GM19351 (cell line): ENCODE measurements around the gene XIAP.
"Not testable (repeated sequence)": the region's sequence is repeated elsewhere in the genome, so short reads cannot be mapped to it uniquely, and the experiment has no call there.

Source experiments
- ATAC-seq: cut with Tn5 transposase; IDR thresholded peaks from one replicate; pipeline ENCODE4 v1.9.1; 2021; ENCODE audit warnings: mild to moderate bottlenecking, moderate library complexity; ENCODE audit not compliant: unreplicated experiment

XIAP gene

DNA sequence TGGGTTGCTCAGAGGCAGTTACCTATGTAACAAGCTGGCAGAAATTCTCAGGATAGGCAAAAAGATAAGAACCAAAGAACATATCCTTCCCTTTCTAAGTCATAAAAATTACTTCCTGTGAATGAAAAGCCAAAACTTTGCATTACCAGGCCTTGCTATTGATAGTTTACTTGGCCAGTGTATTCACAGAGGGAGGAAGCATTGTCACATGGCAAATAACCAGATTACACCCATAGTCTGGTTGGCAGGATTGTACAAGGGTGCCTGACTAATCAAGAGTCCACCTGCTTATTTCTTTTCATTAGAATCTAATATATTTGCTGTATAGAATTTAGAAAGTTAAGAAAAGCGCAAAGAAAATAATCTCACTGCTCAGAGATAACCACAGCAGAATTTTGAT, 14.1 kb downstream of the XIAP start:
- no peak for ATAC-seq

DNA sequence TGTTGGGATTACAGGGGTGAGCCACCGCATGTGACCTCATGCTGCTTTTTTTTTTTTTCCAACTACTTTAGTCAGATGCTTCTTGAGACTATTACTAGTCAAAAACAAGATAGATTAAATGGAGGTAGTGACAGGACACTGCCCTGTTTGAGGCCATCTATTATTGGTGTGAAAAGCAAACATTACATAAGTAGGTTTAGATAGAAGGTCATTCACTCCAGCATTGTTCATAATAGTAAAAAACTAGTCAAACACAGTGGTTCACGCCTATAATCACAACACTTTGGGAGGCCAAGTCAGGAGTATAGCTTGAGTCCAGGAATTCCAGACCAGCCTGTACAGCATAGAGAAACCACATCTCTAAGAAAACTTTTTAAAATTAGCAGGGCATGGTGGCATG, 16.3 kb downstream of the XIAP start:
- ATAC-seq, result no peak

- ATAC-seq, result no peak
Observed at GRCh38 chrX:123876844-123877243, 17.0 kb downstream of the XIAP start.

GRCh38 chrX:123878252-123878721, 18.4 kb downstream of the XIAP start:
- peak; percentile 83 for ATAC-seq

GRCh38 chrX:123881330-123881729, 21.5 kb downstream of the XIAP start:
- ATAC-seq, result no peak

- ATAC-seq, result no peak
Observed at GRCh38 chrX:123882391-123882790, 22.5 kb downstream of the XIAP start.

- peak; percentile 61 for ATAC-seq
Observed at GRCh38 chrX:123884809-123885408, 25.1 kb downstream of the XIAP start.

GRCh38 chrX:123899701-123900100, 39.8 kb downstream of the XIAP start:
- no peak for ATAC-seq

DNA sequence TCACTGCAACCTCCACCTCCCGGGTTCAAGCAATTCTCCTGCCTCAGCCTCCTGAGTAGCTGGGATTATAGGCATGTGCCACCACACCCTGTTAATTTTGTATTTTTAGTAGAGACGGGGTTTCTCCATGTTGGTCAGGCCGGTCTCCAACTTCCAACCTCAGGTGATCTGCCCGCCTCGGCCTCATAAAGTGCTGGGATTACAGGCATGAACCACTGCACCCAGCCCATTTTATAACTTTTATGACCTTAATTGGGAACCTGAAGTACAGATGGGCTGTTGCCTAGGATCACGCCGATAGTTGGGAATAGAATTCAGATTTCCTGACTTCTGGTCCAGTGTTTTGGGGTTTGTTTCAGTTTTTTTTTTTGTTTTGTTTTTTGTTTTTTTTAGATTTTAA, 43.4 kb downstream of the XIAP start:
- ATAC-seq, result not testable (repeated sequence)

DNA sequence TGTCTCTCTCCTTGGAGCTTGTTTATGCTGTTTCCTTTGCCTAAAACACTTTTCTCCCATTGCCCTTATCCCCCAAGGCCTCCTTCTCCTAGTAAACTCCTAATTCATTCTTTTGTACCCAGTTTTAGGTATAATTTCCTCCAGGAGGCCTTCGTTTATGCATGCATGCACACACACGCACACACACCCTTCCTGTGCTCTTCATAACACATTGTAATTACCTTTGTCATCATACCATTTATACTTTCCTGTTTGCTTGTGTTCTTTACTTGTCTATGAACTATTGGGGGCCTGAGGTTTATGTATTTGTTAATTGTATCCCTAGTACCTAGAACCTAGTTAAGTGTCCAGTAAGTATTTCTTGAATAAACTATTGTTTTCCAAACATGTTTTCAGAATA, 45.5 kb downstream of the XIAP start:
- ATAC-seq, result no peak

GRCh38 chrX:123906557-123907316, 46.9 kb downstream of the XIAP start:
- ATAC-seq, result no peak

DNA sequence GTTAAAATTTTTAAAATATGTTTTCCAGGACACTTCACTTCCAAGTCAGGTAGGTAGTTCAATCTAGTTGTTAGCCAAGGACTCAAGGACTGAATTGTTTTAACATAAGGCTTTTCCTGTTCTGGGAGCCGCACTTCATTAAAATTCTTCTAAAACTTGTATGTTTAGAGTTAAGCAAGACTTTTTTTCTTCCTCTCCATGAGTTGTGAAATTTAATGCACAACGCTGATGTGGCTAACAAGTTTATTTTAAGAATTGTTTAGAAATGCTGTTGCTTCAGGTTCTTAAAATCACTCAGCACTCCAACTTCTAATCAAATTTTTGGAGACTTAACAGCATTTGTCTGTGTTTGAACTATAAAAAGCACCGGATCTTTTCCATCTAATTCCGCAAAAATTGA, 49.7 kb downstream of the XIAP start:
- no peak for ATAC-seq

DNA sequence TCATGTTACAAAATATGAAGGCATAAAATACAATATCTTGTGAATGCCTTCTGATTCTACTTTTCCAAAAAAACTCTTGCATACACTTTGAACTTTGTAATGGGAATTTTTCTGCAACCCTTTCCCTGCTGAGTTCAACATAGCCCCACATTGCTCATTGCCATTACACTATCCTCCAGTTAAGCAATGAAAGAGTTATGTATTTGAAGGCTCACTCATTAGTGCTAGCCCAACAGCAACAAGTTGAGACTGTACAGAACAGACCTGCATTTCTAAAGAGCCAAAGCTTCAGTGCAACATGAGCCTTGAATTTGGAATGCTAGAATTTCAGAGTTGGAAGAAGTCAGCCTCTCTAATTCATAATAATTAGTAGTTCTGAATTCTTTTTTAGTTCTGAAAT, 57.2 kb downstream of the XIAP start:
- no peak for ATAC-seq

GRCh38 chrX:123918106-123918721, 58.4 kb downstream of the XIAP start:
- ATAC-seq, result no peak

DNA sequence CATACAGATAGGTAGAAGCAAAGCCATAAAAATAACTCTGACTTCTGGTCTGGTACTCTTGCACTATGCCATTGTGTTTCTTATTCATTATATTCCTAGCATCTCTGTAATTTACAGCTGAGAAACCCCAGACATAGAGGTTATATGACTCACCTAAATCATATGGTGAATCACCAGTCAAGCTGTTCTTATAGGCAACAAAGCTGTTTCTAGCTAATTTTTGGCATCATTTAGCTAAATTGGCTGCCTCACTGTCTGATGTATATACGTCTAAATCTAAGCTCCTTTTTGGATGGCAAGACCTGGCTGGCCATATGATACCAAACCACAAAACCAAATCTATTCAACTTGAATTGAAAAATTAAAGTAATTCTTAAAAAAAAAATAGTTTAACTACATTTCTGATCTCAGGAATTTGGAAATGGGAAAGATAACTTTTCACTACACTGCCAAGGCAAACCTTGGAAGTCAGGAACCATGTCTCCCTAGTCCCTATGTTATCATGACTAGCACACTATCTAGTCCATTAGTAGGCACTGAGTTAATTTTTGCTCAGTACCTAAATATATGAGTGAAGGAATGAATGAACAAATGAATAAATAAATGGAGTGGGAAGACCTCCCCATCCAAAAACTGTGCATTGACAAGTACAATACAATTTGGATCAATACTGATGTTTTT, 60.4 kb downstream of the XIAP start:
- ATAC-seq, result no peak

DNA sequence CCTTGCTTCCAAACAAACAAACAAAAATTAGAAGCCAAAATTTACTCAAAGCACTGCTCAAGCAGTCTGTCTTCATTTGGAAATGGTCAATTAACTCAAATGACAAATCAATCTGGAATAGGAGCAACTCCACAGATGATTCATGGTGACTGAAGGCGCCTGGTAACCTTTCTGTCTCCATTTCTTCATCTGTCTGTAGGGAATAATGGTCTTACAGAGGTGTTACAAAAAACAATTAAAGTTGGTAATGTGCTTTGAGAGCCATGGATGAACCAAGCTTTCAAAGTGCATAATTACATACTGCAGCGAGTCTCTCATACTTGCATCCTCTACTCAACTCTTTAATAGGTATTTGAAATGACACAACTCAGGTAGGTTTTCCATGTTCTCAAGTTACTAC, 63.4 kb downstream of the XIAP start:
- no peak for ATAC-seq

DNA sequence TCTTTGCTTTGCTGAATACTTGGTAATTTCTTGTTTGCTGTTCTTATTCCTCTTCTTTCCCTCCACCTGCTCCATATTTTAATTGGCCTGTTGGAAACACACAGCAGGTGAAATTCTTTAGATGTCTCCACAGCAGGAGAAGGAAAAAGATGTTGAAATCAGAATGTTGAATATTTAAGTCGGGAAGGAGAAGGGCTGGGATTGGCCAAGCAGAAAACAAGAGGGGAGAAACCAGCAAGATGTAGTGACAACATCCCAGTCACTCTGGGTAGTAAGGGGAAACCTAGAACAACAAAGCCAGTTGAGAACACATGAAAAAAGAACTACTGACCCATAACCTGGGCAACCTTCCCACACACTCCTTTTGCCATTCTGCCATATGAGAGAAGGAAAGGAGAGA, 64.3 kb downstream of the XIAP start:
- ATAC-seq, result no peak

- no peak for ATAC-seq
Observed at GRCh38 chrX:123927845-123928244, 68.0 kb downstream of the XIAP start.

DNA sequence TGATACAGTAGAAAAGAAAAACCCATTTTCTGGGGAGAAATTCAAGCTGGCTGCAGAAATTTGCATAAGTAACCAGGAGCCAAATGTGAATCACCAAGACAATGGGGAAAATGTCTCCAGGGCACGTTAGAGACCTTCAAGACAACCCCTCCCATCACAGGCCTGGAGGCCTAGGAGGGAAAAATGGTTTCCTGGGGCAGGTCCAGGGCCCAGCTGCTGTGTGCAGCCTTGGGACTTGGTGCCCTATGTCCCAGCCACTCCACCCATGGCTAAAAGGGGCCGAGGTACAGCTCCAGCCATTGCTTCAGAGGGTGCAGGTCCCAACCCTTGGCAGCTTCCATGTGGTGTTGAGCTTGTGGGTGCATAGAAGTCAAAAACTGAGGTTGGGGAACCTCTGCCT, 72.2 kb downstream of the XIAP start:
- ATAC-seq, result not testable (repeated sequence)

DNA sequence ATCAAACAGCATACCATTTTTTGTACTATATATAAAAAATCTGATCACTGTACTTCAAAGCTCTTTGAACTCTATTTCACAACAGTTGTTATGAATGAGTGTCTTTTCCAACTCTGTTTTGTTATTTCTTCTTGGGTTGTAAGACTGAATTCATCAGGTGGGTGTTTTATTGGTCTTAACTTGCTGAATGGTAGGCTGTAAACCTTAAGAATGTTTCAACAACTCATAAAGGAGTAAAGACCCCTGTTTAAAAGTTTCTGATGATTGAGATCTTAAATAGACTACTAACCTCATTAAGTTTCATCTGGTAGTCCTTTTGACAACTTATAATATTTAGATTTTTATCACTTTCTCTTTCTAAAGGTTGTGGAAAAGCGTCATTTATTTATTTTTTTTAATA, 83.2 kb downstream of the XIAP start:
- ATAC-seq, result no peak

DNA sequence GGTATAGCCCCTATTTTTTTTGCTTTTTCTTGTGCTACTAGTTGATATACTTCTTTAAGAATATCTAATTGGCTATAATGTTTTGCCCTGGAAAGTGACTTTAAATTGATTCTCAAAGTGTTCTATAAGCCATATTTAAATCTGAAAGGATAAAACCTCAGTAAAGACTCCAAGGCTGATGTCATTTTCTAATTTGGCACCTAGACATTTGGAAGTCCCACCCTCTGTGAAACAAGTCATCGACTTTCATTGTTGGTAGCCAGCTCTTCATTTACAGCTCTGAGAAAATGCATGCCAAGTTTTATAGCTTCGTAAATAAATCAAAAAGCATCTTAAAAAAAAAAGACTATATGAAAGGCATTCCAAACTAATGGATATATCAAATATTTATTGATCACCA, 83.6 kb downstream of the XIAP start:
- ATAC-seq, result no peak

DNA sequence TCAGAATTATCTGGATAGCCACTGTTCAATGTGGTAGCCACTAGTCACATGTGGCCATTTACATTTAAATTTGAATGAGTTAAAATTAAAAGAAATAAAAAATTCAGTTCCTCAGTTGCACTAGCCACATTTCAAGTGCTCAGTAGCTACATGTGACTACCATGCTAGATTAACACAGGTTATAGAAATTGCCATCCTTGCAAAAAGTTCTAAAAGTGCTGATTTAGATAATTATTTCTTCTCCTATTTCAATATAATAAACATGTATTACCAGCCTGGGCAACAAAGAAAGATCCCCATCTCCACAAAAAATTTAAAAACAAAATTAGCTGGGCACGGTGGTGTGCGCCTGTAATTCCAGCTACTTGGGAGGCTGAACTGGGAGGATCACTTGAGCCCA, 90.0 kb downstream of the XIAP start:
- no peak for ATAC-seq
